ENCODE measurements around the gene RSBN1.

DNA sequence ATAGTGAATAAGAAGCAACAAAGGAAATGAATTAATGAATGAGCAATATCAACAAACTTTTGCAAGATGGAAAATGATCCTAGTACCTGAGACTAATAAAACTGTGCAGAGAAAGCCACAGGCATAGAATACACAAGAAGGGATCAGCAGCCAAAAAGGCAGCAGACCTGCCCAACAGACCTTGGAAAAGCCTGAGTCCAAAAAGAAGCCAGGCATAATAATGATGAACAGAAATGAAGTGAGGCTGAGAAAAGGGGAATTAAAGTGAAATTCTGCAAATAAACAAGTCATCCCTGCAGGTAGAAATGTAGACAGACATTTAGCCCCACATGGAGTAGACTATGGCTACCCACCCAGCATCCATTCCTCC is 42.7 kb downstream of the RSBN1 start:
- TF ChIP-seq, protein P1, sequence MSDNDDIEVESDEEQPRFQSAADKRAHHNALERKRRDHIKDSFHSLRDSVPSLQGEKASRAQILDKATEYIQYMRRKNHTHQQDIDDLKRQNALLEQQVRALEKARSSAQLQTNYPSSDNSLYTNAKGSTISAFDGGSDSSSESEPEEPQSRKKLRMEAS (IDR thresholded peaks at IDR 0.05), result no peak
- no peak for TF ChIP-seq POLR2AphosphoS5 (IDR thresholded peaks at IDR 0.05; ENCODE audit: low read depth, low read length)
- TF ChIP-seq, protein P2, sequence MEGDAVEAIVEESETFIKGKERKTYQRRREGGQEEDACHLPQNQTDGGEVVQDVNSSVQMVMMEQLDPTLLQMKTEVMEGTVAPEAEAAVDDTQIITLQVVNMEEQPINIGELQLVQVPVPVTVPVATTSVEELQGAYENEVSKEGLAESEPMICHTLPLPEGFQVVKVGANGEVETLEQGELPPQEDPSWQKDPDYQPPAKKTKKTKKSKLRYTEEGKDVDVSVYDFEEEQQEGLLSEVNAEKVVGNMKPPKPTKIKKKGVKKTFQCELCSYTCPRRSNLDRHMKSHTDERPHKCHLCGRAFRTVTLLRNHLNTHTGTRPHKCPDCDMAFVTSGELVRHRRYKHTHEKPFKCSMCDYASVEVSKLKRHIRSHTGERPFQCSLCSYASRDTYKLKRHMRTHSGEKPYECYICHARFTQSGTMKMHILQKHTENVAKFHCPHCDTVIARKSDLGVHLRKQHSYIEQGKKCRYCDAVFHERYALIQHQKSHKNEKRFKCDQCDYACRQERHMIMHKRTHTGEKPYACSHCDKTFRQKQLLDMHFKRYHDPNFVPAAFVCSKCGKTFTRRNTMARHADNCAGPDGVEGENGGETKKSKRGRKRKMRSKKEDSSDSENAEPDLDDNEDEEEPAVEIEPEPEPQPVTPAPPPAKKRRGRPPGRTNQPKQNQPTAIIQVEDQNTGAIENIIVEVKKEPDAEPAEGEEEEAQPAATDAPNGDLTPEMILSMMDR (IDR thresholded peaks at IDR 0.05 in 2 of 3, conservative IDR thresholded peaks at IDR 0.05 in 1 of 3; ENCODE audit: borderline replicate concordance in 1 of 3, insufficient read depth in 1 of 3, low read depth in 2 of 3, low read length in 2 of 3), result no peak
- no peak for TF ChIP-seq ZFX (IDR thresholded peaks at IDR 0.05)
- TF ChIP-seq POLR2A (IDR thresholded peaks at IDR 0.05; ENCODE audit: borderline replicate concordance, extremely low read depth, insufficient read depth, insufficient read length), result no peak
- no peak for TF ChIP-seq CEBPB (IDR thresholded peaks at IDR 0.05; ENCODE audit: low read depth)
- TF ChIP-seq TCF7L2 (IDR thresholded peaks at IDR 0.05; ENCODE audit: borderline replicate concordance, extremely low read depth, insufficient read depth, insufficient read length), result no peak
